AG09309 (cell line): ENCODE results near the gene C15orf62.

Experiments used
- DNase-seq: peaks from one replicate; pipeline ENCODE4 v3.0.0-alpha.2; 2010; ENCODE audit warnings: low read depth
- H3K4me3 ChIP-seq: 2 replicates; pipeline ENCODE4 v1.5.1; 2011; ENCODE audit warnings: mild to moderate bottlenecking, low read depth, low read length, moderate library complexity; ENCODE audit not compliant: control insufficient read depth
- TF ChIP-seq, protein P1 (sequence below): IDR thresholded peaks from 2 replicates; pipeline ENCODE4 v1.5.1; 2011; ENCODE audit warnings: mild to moderate bottlenecking, low read depth, low read length, inconsistent platforms; ENCODE audit not compliant: insufficient read depth, control insufficient read depth; ENCODE audit errors: missing control alignments

The C15orf62 gene

DNA sequence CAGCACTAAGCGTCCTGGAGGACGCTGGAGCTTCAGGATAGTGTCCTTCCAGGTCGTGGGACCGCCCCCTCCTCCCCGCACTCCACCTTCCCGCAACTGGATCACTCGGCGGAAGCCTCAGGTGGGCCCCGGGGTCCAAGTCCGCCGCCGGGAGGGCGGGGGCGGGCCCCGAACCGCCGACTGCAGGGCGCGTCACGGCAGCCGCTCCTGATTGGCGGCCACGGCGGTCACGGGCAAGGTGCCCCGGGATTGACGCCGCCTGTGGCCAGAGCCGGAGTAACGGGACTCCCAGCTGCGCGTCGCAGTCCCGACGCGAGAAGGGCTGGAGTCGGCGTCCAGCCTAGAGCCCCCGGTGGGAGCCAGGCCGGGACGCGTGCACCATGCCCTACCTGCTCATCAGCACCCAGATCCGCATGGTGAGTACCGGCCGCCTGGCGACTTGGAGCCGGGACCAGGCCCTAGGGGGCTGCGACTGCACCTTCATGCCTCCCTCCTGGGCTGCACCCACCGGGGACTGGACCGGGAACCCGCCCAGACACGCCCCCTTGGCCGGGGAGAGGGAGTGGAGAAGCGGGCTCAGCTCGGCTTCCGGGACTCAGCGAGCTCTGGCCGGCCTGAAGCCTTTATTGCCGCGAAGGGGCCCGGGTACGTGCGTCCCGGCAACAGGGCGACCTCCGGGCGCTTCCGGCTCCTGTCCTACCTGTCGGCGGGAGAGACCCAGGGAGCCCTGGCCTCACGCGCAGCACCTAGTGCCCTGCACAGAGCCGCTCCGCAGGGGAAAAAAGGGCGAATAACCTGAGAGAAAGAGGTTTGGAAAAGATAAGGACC, 5.8 kb upstream of the C15orf62 start, which contains the start of gene GCHFR:
TSS of gene GCHFR (plus strand) at position 268 of the 828 bp plus-strand sequence. CDS start at position 381, 113 bp downstream.
- no peak for DNase-seq
- TF ChIP-seq, protein P1, sequence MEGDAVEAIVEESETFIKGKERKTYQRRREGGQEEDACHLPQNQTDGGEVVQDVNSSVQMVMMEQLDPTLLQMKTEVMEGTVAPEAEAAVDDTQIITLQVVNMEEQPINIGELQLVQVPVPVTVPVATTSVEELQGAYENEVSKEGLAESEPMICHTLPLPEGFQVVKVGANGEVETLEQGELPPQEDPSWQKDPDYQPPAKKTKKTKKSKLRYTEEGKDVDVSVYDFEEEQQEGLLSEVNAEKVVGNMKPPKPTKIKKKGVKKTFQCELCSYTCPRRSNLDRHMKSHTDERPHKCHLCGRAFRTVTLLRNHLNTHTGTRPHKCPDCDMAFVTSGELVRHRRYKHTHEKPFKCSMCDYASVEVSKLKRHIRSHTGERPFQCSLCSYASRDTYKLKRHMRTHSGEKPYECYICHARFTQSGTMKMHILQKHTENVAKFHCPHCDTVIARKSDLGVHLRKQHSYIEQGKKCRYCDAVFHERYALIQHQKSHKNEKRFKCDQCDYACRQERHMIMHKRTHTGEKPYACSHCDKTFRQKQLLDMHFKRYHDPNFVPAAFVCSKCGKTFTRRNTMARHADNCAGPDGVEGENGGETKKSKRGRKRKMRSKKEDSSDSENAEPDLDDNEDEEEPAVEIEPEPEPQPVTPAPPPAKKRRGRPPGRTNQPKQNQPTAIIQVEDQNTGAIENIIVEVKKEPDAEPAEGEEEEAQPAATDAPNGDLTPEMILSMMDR: peak; percentile 29
- H3K4me3 ChIP-seq: peak within 1 kb of the TSS; percentile 43

DNA sequence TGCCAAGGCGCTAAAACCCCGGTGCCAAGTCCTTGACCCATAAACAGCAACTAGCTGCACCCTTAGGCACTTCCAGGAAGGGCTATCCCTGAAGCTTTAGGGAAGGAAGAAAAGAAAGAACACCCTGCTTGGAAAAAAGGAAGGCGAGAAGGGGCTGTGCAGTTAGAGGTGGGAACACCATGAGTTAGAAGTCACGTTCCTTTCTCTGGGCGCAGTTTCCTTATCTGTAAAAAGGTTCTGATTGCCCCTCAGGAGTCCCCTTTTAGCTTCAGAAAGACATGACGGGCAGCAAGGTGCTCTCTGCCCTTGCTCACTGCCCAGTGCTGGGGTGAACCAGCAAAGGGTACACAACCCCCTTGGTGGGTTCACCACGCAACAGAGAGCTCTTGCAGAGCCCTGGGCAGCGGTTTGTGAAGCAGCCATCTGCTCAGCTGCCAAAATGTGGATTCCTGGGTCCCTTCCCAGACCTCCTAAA, 5.1 kb upstream of the C15orf62 start:
- TF ChIP-seq, protein P1: no peak
- DNase-seq: no peak
- H3K4me3 ChIP-seq: peak overlapping the region; percentile 43

DNA sequence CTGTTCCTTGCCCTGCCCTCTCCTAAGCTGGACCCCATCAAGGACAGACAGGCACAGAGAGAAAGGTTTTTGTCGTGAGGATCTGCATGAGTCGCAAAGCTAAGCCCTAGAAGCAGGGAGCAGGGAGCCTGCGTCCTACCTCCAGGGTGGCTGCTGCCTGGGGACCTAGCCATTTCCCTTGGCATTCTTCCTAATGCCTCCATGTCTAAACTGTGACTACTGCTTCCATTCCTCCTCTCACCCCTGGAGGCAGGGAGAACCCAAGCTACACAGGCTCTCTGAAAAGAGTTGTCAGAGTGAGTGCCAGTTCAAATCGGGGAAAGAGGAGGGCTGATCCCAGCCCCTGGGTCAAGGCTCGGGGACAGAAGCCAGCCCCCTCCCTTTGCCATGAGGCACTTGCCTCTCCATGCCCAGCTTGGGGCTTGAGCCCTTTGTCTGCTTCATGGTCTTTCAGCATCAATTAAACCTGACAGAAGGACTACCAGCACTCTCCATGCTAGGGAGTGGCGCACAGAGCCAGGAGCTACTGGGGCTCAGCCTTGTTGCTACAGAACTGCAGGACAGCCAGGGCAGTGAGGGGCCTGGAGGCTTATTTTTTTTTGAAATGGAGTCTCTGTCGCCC, 3.5 kb upstream of the C15orf62 start:
- H3K4me3 ChIP-seq: no peak overlapping the region
- DNase-seq: no peak

DNA sequence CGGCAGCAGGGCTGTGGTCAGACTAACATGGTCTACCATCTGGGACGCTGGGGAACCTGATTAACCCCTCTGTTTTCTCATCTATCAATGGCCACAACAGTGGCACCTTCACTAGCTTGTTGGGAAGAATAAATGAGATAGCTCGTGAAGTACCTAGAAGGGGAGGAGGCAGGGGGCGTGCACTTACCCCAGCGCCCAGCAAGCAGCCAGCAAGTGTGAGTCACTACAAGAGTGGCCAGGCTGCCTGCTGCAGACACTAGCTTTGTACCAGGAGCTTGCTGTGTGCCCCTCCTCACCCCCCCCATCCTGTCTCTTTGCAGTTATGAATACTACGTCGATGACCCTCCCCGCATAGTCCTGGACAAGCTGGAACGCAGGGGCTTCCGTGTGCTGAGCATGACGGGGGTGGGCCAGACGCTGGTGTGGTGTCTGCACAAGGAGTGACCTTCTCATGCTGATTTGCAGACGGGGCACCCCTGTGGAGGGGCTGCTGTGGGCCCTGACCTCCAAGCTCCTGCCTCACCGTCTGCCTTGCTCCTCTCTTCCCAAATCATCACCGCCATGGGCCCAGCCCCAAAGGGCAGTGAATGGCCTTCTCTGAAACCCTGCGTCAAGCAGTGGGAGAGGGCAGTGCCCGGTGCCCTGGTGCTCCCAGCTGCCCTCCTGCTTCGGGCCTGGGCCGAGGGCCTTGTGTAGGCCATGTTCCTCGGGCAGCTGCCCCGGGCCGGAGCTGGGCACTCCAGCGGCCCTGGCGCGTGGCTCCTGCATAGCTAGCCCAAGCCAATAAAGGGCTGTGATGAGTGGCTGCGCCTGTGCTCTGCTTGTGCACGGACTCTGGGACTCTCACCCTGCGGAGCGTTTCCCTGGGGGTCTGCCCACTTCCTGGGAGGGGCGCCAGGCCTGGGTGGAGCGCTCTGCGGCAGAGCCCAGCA, 2.6 kb upstream of the C15orf62 start:
- H3K4me3 ChIP-seq: no peak overlapping the region

More for the DNA sequence above, 3.5 kb upstream of the C15orf62 start:
- TF ChIP-seq, protein P1: no peak

DNA sequence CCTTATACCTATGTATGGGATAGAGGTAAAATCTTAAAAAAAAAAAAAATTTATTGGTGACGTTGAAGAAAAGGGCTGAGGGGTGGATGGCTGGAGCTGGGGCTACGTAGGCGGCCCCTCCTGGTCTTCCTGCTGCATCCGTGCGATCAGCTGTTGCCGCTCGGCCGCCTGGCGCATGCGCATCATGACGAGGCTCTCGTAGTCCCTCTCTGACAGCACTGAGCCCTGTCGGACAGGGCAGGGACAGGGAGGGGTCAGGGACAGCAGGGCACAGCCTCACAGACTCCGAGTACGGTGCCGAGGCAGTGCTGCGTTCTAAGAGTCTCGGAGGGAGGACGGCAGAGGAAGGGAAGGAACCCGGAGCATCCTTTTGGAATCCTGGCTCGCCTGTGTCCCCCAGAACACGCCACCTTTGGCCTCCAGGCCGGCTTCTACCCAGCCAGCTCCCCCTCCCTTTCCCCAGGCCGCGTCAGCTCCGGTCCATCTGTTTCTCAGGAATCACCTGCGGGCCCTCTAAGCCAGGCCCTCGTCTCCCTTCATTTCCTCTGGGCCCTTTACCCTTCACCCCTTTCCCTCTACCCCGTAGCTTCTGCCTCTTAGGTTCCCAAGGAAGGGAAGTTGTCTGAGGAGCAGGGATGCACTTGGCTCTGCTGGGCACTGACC, 1.8 kb upstream of the C15orf62 start:
- no peak overlapping the region for H3K4me3 ChIP-seq
- no peak for DNase-seq
- TF ChIP-seq, protein P1: no peak

More for the DNA sequence above, 2.6 kb upstream of the C15orf62 start:
- TF ChIP-seq, protein P1: no peak
- no peak for DNase-seq
